ENCODE measurements around the gene GHRL. TPM values are rescaled to one million over a fixed set of nuclear protein-coding genes. Genes with fewer than 3 reads are reported as not detected.

Gene GHRL
- total RNA-seq, 1 experiment from 2014 or later = 0.21 TPM

DNA sequence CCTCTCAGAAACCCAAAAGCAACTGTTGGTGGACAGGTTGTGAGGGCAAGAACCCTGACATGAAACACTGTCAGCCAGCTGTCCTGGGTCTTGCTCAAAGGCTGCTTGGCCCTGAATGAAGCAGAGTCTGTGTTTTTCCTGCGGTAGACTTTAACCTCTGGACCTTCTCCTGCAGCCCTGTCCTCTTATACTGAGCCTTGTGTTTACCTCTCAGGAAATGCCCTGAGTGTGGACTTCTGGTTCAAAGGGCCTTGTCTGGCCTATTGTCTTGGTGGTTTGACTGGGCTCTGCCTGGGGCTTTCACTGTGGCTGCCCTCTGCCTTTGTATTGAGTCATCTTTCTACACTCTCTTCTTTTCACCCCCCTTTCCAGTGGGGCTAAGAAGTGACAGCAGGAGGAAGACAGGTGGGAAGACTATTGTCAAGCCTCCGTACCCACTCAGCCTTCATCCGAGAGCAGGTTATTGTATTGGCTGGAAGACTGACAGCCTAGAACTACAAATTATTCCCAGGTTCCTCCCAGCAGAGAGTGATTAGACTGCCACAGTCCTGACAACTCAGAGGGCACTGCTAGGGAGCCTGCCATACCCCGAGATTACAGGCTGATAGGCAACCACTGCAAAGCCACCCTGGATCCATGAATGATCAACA lies 24.7 kb upstream of the GHRL start:
- Histone ChIP-seq H3K9me3 (replicated peaks) (no peaks in the 10 kb centered on the region), H3K36me3 (peaks cover 70% of the 10 kb centered on the region), H3K27me3 (replicated peaks) (no peaks in the 10 kb centered on the region), H3K4me3 (no peak overlapping the region), H3K4me1 (replicated peaks) (peaks cover 5% of the 10 kb centered on the region; the same call in 1 of the 2 replicates), H3K27ac (no peak overlapping the region)
- DNase-seq (ENCODE audit: low read depth in 1 of 2, low spot score in 2 of 2) = no peak

DNA sequence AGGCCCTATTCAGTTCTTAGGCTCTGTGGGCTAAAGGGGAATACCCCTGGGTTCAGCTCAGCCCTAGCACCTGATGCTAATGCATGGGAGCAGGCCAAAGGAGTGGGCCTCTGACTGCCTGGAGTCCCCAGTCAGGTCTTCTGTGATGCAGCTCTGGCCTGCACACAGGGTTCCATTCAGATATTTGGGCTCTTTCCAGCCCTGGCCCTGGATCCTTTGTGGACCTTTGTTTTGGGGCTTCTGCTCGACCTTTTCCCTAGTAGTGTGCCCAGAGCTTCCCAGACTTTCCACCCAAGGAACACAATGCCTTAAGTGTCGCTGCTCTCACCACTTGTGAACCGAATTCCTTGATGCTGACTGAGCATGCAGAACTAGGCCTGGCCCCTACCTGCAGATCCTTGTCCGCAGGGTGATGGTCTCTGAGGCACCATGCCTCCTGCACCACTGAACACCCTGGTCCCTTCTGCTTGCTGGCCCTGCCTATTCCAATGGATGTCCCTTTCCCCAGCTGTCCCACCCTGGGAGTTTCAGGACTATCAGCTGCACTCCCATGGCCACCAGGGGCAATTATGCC lies 23.1 kb upstream of the GHRL start:
- no peak for DNase-seq (ENCODE audit: low read depth in 1 of 2, low spot score in 2 of 2)
- Histone ChIP-seq H3K9me3 (replicated peaks) (no peaks in the 10 kb centered on the region), H3K4me3 (no peak overlapping the region), H3K36me3 (peaks cover 85% of the 10 kb centered on the region), H3K27ac (no peak overlapping the region), H3K4me1 (replicated peaks) (peaks cover 5% of the 10 kb centered on the region; the same call in 1 of the 2 replicates), H3K27me3 (replicated peaks) (no peaks in the 10 kb centered on the region)

DNA sequence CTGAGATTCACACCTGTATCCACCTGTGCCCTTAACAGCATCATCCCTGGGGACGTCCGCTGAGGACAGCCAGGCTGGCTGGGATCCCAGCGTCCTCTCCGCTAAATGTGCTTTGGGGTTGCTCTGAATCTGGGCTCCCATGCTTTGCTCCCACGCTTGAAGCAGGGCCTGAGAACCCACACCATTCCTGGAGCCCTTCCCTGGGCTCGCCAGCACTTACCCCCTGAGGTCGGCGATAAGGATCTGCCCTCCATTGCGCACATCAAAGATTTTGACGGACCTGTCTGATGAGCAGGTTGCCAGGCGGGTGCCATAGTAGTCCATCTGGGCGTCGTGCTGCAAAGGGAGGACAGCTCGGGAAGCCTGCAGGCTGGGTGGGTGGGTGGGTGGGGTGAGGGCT lies 22.4 kb upstream of the GHRL start:
- no peaks in the 10 kb centered on the region for H3K27me3 ChIP-seq (replicated peaks)
- peaks cover 88% of the 10 kb centered on the region for H3K36me3 ChIP-seq
- H3K4me1 ChIP-seq (replicated peaks) = peaks cover 5% of the 10 kb centered on the region; the same call in 1 of the 2 replicates
- H3K9me3 ChIP-seq (replicated peaks) = no peaks in the 10 kb centered on the region
- no peak for DNase-seq (ENCODE audit: low read depth in 1 of 2, low spot score in 2 of 2)
- H3K4me3 ChIP-seq = no peak overlapping the region
- no peak overlapping the region for H3K27ac ChIP-seq

DNA sequence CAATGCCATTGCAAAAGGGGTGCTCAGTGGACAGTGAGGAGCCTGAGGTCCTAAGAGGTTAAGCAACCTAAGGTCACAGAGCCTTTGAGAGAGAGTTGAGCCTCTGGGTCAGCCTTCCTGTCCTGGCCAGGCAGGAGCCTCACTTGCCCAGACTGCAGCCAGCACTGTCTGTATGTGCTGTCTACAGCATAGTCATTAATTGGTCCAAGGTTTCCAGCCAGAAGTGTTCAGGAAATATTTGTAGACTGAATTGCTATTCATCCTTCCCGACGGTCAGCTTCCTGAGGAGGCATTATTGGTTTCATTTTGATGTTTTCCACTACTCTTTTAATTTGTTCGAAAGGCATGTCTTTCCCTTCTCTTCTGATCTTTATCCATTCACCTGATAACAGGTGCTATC lies 20.1 kb upstream of the GHRL start:
- Histone ChIP-seq H3K4me1 (replicated peaks) (no peaks in the 10 kb centered on the region), H3K36me3 (peaks cover 90% of the 10 kb centered on the region), H3K9me3 (replicated peaks) (no peaks in the 10 kb centered on the region), H3K27ac (no peak overlapping the region), H3K4me3 (no peak overlapping the region), H3K27me3 (replicated peaks) (no peaks in the 10 kb centered on the region)
- DNase-seq (ENCODE audit: low read depth in 1 of 2, low spot score in 2 of 2) = no peak

DNA sequence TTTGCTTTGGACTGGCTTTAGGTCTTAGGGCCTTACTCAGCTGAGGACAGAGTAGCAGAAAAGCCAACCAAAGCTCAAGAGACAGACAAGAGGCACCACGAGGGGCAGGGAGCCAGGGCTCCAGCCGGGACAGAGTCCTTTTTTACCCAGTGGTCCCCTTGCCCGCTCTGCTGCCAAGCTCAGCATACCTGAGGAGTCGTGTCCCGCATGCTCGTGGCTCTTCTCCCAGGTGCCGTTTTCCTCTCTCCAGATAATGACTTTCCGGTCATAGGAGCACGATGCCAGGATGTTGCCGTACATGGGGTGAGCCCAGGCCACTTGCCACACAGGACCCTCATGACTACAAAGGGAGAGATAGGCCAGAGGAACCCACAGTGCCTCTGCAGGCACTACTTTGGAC lies 19.6 kb upstream of the GHRL start:
- DNase-seq (ENCODE audit: low read depth in 1 of 2, low spot score in 2 of 2) = no peak
- Histone ChIP-seq H3K27me3 (replicated peaks) (no peaks in the 10 kb centered on the region), H3K27ac (no peak overlapping the region), H3K36me3 (peaks cover 90% of the 10 kb centered on the region), H3K4me3 (no peak overlapping the region), H3K9me3 (replicated peaks) (no peaks in the 10 kb centered on the region), H3K4me1 (replicated peaks) (no peaks in the 10 kb centered on the region)

DNA sequence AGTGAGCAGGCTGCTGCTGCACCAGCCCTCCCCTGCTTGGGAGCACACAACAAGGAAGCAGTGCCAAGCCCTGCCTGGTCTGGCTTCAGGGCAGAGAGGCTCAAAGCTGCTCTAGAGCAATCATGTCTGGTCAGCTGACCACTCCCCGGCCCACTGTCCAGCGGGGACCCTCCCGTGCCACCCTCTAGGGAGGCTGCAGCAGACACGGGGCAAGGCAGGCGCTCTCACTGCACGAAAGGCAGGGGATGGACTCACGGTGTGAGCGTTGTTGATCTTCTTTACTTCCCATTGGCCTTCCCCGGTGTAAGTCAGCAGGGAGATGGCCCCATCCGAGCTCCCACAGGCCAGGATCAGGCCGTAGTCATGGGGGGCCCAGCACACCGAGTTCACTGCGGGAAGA lies 19.0 kb upstream of the GHRL start:
- no peak overlapping the region for H3K27ac ChIP-seq
- no peak for DNase-seq (ENCODE audit: low read depth in 1 of 2, low spot score in 2 of 2)
- no peaks in the 10 kb centered on the region for H3K27me3 ChIP-seq (replicated peaks)
- no peaks in the 10 kb centered on the region for H3K9me3 ChIP-seq (replicated peaks)
- H3K4me3 ChIP-seq = no peak overlapping the region
- H3K4me1 ChIP-seq (replicated peaks) = no peaks in the 10 kb centered on the region
- peaks cover 90% of the 10 kb centered on the region for H3K36me3 ChIP-seq

DNA sequence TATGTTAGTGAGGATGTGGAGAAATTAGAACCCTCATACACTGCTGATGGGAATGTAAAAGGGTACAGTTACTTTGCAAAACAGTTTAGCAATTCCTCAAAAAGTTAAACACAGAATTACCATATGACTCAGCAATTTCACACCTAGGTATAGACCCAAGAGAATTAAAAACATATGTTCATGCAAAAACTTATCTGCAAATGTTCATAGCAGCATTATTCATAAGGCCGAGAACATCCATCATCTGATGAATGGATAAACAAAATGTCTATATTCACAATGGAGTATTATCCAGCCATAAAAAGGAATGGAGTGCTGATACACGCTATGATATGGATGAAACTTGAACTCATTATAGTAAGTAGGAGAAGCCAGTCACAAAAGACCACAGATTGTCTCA lies 17.8 kb upstream of the GHRL start:
- no peaks in the 10 kb centered on the region for H3K27me3 ChIP-seq (replicated peaks)
- no peak for DNase-seq (ENCODE audit: low read depth in 1 of 2, low spot score in 2 of 2)
- H3K36me3 ChIP-seq = peaks cover 89% of the 10 kb centered on the region
- no peak overlapping the region for H3K4me3 ChIP-seq
- H3K9me3 ChIP-seq (replicated peaks) = no peaks in the 10 kb centered on the region
- no peak overlapping the region for H3K27ac ChIP-seq
- no peaks in the 10 kb centered on the region for H3K4me1 ChIP-seq (replicated peaks)

DNA sequence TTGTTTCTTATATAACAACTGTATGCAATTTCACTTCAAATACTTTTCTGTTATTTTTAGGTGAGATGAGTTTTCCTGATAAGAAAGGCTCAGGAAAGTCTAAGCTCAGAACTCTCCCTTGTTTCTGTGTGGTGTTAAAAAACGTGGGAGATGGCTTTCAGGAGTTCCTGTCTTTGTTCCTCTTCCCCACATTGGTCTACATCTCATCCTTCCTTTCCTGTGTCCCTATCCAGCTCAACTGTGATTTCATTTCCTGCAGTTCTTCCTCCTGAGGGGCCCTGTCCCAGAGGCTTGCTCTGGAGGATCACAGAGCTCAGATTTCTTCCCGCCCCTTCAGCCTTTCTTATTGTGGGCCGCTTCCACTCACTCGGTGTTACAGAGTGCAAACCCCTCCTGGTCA lies 17.0 kb upstream of the GHRL start:
- H3K4me1 ChIP-seq (replicated peaks) = no peaks in the 10 kb centered on the region
- peaks cover 91% of the 10 kb centered on the region for H3K36me3 ChIP-seq
- DNase-seq (ENCODE audit: low read depth in 1 of 2, low spot score in 2 of 2) = no peak

DNA sequence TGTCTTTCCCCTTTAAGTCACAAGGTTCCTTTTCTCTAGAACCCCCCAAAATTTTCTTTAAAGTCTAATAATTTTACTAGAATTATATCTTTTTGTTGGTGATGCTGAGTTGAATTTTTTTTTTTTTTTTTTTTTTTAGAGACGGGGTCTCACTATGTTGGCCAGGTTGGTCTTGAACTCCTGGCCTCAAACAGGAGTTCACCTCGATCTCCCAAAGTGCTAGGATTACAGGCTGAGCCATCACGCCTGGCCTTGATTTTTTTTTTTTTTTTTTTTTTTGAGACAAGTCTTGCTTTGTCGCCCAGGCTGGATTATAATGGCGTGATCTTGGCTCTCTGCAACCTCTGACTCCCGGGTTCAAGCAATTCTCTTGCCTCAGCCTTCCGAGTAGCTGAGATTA lies 15.9 kb upstream of the GHRL start:
- H3K36me3 ChIP-seq = peaks cover 92% of the 10 kb centered on the region

More for the DNA sequence above, 17.0 kb upstream of the GHRL start:
- Histone ChIP-seq H3K4me3 (no peak overlapping the region), H3K27me3 (replicated peaks) (no peaks in the 10 kb centered on the region), H3K27ac (no peak overlapping the region), H3K9me3 (replicated peaks) (no peaks in the 10 kb centered on the region)

DNA sequence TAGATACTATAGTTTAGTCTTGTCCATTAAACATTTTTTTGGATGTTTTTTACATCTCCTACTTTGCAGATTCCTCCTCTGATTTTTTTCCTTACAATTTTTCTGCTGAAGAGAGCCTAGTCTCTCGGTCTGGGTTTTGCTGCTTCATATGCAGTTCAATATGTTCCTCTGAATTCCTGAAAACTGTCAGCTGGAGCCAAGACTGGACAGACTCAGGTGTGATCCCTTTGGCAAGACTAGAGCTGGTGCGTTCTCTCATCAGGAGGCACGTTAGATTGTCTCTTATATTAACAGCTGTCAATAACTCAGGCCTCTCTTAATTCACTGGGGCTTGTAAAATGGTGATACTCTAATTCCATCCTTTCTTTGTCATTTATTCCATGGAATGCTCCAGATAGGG lies 13.4 kb upstream of the GHRL start:
- no peak for DNase-seq (ENCODE audit: low read depth in 1 of 2, low spot score in 2 of 2)
- Histone ChIP-seq H3K4me3 (no peak overlapping the region), H3K27ac (no peak overlapping the region), H3K36me3 (peaks cover 92% of the 10 kb centered on the region), H3K4me1 (replicated peaks) (no peaks in the 10 kb centered on the region), H3K9me3 (replicated peaks) (no peaks in the 10 kb centered on the region), H3K27me3 (replicated peaks) (no peaks in the 10 kb centered on the region)

More for the DNA sequence above, 15.9 kb upstream of the GHRL start:
- Histone ChIP-seq H3K4me3 (no peak overlapping the region), H3K27me3 (replicated peaks) (no peaks in the 10 kb centered on the region), H3K9me3 (replicated peaks) (no peaks in the 10 kb centered on the region), H3K4me1 (replicated peaks) (no peaks in the 10 kb centered on the region), H3K27ac (no peak overlapping the region)
- no peak for DNase-seq (ENCODE audit: low read depth in 1 of 2, low spot score in 2 of 2)

DNA sequence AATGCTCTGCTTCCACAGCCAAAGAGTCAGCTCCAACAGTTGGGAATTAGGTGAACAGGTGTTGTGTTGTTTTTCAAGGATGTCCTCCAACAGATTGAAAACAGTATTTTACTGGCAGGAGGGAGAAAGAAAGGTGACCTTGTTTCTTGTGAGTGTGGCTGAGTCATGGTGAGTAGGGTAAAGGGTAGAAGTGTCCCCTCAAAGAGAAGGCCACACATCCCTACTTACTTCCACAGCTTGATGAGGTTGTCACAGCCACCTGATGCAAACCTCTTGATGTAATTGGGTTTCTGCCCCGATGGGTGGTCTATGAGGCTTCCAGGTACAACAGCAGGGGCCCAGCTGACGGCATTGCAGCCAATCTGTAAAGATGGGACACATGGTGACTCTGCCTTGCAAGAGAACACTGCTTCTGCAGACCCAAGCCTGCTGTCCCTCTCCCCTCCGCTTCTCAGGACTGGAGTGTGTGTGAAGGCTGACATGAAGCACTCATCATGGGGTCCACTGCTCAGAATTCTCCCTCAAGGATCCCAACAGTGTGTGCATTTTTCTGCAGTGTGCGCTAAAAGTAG lies 12.7 kb upstream of the GHRL start:
- H3K4me3 ChIP-seq = no peak overlapping the region
- no peaks in the 10 kb centered on the region for H3K9me3 ChIP-seq (replicated peaks)
- H3K27ac ChIP-seq = no peak overlapping the region
- H3K4me1 ChIP-seq (replicated peaks) = no peaks in the 10 kb centered on the region
- DNase-seq (ENCODE audit: low read depth in 1 of 2, low spot score in 2 of 2) = no peak
- H3K27me3 ChIP-seq (replicated peaks) = no peaks in the 10 kb centered on the region
- H3K36me3 ChIP-seq = peaks cover 94% of the 10 kb centered on the region

DNA sequence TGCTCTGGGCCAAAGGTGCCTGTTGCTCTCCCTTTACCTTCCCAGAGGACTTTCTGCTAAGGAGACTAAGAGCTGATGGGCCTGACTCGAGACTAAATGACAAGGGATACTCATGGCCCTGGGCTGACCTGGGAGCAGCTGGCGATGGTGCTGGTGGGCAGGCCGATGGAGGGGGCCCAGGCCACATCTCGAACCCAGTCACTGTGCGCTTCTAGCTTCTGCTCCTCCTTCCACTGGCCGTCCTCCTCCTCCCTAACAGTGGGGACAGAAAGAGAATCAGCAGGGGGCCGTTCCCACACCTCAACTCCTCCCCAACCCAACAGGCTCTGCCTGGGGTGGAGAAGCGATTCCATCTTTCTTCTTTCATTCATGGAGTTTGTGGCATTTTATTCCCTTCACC lies 12.2 kb upstream of the GHRL start:
- peaks cover 94% of the 10 kb centered on the region for H3K36me3 ChIP-seq
- no peak overlapping the region for H3K27ac ChIP-seq
- H3K9me3 ChIP-seq (replicated peaks) = no peaks in the 10 kb centered on the region
- no peak for DNase-seq (ENCODE audit: low read depth in 1 of 2, low spot score in 2 of 2)
- no peaks in the 10 kb centered on the region for H3K4me1 ChIP-seq (replicated peaks)
- no peaks in the 10 kb centered on the region for H3K27me3 ChIP-seq (replicated peaks)
- H3K4me3 ChIP-seq = no peak overlapping the region

DNA sequence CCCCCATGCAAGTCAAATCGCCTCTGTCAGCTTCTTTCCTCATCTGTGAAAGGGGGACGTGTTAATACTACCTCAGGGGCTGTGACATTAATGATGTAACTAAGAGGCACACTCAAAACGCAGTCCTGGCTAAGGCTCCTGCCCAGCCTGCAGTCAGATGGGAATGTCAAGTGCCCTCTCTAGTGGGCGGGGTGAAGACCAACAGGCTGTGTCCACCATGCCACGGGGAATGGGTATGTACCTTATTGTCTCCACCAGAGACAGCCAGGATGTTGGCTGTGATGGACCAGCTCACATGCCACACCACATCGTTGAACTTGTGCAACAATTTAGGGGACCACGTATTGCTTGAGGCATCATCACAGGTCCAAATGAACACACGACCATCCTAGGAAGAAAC lies 11.0 kb upstream of the GHRL start:
- no peak overlapping the region for H3K27ac ChIP-seq
- H3K9me3 ChIP-seq (replicated peaks) = no peaks in the 10 kb centered on the region
- H3K36me3 ChIP-seq = peaks cover 95% of the 10 kb centered on the region
- H3K27me3 ChIP-seq (replicated peaks) = no peaks in the 10 kb centered on the region
- no peaks in the 10 kb centered on the region for H3K4me1 ChIP-seq (replicated peaks)
- no peak for DNase-seq (ENCODE audit: low read depth in 1 of 2, low spot score in 2 of 2)
- H3K4me3 ChIP-seq = no peak overlapping the region

DNA sequence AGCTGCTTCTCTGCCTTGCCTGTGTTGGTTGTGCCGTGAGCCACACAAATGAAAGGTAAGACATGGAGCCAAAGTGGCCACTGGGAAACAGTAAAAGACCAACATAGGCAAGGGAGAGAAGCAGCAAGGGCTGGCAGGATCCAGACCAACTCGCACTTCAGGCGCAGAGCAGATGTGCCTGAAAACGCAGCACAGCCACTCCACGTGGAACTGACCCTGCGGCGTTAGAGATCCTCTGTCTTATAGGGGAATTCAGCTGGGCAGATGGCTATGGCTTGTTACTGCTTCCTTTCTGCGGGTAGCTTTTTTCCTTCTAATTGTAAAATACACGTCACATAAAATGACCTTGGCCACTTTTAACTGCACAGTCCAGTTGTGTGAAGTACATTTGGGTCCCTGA lies 10.4 kb upstream of the GHRL start:
- H3K4me3 ChIP-seq = no peak overlapping the region
- H3K27me3 ChIP-seq (replicated peaks) = no peaks in the 10 kb centered on the region
- H3K4me1 ChIP-seq (replicated peaks) = no peaks in the 10 kb centered on the region
- no peak for DNase-seq (ENCODE audit: low read depth in 1 of 2, low spot score in 2 of 2)
- no peak overlapping the region for H3K27ac ChIP-seq
- H3K36me3 ChIP-seq = peaks cover 92% of the 10 kb centered on the region
- no peaks in the 10 kb centered on the region for H3K9me3 ChIP-seq (replicated peaks)
